Stimulated activated CD4-positive, alpha-beta T cell treated with anti-CD3 and anti-CD28 coated beads, Interleukin-1b, Interleukin-23, amount 100 ng/mL, for 1 hour (primary cell): ENCODE measurements around the gene TAPT1.
"Not testable (repeated sequence)": the region's sequence is repeated elsewhere in the genome, so short reads cannot be mapped to it uniquely, and the experiment has no call there.

ENCODE experiments used
- DNase-seq, 2 donors: peaks; one replicate each; pipeline ENCODE4 v3.0.0-alpha.2; 2020; ENCODE audit warnings: low read depth in 2 of 2

TAPT1 gene

DNA sequence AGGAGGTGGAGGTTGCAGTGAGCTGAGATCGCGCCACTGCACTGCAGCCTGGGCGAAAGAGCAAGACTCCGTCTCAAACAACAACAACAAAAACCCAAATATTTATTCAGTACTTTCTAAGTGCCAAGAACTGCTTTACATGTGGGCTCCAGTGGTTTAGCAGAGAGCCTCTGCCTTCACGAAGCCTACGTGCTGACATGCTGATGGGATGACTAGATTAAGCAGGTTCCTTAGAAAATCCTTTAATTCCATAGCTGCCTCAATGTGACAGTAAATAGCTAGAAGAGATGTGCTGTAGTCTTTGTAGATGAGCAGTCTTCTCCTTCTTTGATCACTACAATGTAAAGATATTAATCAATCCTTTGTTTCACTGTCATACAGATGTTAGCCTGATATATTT, 49.6 kb downstream of the TAPT1 start:
- DNase-seq: no peak

GRCh38 chr4:16171831-16172230, 54.4 kb downstream of the TAPT1 start:
- no peak for DNase-seq

DNA sequence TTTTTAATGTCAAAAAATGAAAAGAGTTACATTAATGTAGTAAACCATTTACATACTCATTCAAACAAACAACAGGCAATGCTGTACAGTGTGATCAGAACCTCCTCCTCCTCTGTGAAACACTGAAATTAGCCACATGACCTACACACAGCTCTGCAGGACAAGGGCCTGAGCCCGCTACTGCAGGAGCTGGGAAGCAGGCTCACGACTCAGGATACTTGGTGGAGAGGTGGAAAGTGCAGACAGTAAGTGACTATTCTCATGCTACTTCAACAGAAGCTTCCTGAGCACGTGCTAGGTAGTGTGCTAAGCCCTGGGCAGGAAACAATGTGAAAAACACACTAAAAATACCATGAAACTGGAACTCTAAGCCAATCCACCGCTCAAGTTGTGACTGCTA, 56.8 kb downstream of the TAPT1 start:
- DNase-seq: no peak

DNA sequence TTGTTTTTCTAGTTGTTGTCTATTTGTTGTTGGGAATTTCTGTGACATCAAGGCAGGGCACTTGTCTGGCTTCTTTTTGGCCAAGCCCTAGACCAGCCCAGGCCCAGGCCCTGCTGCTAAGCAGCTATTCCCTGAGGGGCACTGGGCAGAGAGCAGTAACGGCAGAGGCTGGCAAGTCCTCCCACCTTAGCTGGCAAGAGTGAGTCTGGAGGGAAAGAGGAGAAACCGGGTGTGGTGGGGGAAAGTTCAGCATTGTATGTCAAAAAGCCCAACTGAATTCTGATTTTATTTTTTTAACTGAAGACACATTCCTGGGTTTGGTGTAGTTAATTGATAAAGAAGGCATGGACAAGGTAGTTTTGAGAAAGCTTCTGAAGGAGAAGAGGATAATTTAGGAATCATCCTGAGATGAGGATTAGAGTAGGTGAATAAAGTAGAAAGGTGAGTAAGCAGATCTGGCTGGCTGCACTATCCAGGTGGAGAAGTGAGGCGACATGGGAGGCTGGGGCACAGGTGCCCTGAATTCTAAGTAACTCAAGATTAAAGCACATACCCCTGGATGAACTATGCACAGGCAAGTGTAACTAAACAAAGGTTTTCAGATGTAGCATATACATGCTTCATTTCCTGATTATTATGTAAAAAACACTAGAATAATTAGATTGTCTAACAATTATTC, 57.4 kb downstream of the TAPT1 start:
- DNase-seq: no peak

GRCh38 chr4:16168144-16168543, 58.1 kb downstream of the TAPT1 start:
- DNase-seq: no peak

GRCh38 chr4:16165931-16166330, 60.3 kb downstream of the TAPT1 start:
- DNase-seq: no peak

DNA sequence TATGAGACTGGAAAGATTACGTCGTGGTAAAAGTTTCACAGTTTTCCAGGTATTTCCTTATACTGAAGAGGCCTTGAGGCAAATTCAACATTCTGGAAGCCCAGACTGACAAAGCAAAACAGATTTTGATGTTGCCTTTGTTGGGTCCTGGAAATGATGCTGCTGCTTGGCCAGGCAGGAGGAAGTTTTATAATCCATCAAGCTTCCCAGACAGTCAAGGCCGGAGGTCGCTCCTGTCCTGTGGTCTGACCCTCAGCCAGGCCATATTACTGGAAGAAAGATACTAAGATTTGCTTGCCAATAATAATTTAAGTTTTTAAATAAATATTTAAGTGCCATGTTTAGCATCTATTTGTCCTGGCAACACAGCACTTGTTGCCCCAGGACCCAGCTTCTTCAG, 63.4 kb downstream of the TAPT1 start:
- no peak for DNase-seq

DNA sequence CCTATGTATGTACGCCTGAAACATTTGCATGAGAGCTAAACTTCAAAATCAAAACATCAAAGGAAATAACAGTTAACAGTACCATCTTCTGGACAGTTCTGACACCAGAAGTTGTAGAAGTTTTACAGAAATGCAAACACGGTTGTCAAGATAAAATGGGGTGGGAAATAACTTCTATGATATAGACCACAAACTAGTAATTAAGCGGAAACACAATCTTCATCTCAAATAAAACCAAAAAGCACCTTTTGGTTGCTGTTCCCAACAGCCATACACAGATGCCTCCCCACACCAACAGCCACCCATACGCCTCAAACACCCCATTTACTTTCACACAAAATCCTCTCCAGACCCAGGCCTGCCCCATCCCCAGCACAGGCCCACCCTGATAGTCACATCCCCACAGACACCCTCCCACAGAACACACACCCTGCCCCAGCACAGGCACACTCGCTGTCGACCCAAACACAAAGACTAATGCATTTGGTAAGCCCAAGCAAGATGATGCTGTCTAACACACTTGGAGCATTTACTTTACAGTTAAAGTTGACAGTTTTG, 64.3 kb downstream of the TAPT1 start:
- no peak for DNase-seq

GRCh38 chr4:16160457-16160856, 65.8 kb downstream of the TAPT1 start:
- DNase-seq: no peak

DNA sequence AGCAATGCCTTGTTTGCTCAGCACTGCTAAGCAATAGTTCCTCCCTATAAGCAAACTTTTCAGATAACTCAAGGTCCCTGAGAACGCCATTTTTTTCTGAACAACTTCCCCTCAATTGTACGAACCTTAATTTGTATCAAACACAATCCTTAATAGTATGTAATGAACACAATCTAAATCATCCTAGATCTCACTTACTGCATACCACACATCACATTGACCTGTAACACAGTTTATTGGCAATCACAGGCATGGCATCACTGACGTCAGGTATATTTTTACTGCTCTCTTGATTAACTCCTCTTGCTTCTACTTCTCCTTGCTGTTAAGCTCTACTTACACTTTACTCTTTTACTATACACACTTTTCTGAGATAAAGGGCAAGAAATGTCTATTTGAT, 67.0 kb downstream of the TAPT1 start:
- no peak for DNase-seq

GRCh38 chr4:16158504-16158852, 67.8 kb downstream of the TAPT1 start:
- DNase-seq: no peak

DNA sequence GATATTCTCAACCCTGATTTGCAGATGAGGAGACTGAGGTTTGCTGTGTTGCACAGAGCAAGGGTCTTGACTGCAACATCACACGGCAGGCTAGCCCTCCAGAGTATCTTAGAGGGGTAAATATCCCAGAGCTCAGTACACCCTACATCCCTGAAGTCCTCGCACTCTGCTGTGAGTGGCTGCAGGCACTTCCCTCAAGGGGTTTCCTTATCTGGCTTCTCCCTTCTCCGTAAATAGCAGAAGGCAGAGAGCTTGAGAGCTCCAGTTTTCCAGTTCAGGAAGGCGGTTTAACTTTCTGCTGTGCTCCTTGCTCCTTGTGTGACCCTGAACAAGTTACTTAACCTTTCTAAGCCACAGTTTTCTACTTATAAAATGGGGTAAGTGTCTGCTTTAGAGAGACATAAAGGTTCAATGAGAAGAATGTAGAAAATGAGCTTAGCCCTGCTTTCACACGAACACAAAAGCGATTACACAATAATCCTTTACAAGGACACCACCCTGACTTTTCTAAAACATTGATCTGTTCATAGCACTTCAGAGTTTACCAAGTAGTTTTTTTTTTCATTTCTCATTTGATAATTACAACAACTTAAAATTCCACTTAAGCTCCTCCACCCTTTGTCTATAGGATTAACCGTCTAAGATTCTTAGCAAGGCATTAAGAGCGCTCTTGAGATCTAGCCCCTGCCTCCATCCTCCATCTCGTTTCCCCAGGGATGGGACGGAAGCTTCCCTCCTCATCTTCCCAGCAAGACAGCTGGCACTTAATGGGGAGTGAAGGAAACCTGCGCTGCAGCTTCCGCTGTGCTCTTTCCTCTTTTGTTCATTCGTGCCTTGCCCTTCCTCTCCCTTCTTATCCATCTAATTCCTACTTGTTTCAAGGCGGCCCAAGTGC, 68.4 kb downstream of the TAPT1 start:
- no peak for DNase-seq

DNA sequence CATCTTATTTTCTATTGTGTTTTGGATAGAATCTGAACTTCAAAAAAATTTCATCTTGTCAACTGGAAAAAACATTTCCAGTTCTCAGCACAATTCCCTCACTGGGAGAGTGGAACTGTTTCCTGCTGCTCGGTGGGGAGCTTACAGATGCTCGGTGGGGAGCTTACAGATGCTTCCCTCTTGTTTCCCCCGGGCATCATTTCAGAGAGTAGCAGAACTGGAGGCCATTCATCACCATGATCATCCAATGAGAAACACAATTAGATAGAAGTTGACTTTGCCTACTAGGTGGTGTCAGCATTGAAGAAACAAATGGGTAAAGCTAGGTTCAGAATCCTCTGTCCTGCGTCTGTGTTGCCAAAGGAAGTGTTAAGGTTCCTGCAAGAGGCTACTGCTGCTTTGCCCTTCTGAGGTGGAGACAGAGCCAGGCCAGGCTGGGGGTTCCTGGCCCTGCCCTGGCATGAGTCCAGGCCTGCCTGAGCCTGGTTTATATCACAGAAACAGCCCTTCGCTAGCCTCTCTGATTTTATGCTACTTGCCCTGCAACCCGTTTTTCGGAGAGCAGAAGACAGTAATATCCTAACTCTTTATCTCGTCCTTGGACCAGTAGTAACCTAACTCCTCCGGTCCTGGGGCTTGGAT, 70.6 kb downstream of the TAPT1 start:
- no peak for DNase-seq

DNA sequence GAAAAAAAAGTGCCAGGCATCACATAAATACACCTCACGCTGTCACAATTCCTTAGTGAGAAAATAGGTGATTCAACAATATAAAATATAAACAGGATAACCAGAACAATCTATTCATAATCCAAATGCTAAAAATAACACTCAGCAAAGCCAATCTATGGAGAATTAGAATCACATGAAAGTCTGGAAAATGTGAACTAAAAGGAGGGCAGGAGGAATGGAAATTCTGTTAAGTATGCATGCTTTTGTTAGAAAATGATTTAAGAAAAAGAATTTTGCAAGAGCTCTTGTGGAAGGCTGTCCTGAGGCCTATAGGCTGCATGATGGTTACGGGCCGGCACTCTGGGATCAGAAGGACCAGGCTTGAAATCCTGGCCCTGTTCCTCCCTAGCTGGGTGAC, 71.8 kb downstream of the TAPT1 start:
- no peak for DNase-seq

DNA sequence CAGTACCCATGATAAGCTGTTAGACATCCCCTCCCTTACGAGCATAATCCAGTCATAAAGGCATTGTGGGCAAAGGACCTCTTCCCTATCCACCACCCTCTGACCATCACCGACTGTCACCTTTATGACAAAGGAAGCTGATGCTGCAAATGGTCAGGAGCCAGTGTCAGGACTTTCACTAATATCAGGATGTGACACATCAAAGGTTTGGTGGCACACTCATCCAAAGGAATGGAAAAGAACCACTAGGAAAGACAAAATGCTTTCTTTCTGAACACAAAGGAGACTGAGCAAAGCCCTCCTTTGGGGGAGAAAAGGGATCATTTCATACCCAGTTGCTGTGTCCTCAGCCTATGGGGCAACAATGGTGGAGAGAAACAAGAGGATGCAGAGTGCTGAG, 75.6 kb downstream of the TAPT1 start:
- no peak for DNase-seq

DNA sequence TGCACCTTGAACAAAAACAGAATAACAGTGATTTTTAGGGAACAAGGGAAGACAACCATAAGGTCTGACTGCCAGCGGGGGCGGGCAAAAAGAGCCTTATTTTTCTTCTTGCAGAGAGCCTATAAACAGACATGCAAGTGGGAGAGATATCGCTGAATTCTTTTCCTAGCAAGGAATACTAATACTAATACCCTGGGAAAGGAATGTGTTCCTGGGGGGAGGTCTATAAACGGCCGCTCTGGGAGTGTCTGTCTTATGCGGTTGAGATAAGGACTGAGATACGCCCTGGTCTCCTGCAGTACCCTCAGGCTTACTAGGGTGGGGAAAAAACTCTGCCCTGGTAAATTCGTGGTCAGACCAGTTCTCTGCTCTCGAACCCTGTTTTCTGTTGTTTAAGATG, 81.4 kb downstream of the TAPT1 start:
- not testable (repeated sequence) for DNase-seq

GRCh38 chr4:16142598-16143310, 83.5 kb downstream of the TAPT1 start:
- DNase-seq: no peak

DNA sequence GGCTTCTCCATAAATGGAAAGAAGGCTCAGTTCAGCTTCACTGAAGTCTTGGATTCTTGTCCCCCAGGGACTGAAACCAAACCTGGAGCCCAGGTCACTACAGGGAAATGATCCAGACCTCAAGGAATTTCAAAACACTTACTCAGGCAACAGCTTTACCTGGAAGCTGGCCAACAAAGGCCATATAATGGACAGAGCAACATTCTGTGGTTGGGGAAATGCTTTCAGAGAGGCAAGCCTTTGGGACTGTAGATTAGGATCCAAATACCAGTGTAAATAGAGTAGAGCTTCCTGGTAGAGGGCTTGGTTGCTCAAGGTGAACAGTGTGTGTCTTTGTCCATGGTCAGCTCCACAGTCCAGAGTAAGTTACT, 85.4 kb downstream of the TAPT1 start:
- DNase-seq: no peak

GRCh38 chr4:16140231-16140878, 85.9 kb downstream of the TAPT1 start:
- no peak for DNase-seq

- no peak for DNase-seq
Measured at GRCh38 chr4:16139066-16139945, 87.0 kb downstream of the TAPT1 start.
